Measurements from ENCODE around the gene CYP11A1.

DNA sequence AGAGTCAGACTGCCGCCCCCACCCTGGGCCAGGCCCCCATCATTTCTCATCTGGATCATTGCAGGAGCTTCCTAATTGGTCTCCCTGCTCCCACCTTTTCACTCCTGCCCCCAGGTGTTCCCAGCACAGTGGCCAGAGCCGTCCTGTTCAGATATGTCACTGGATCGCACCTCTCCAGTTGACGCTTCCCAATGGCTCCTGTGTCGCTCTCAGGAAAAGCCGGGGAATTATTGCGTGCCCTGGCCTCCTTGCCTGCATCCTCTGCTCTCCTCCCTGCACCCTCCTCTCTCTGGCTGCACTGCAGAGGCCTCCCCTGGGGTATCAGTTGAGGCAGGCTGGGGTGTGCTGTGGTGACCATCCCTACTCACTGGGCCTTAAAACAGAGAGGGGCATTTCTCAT is 25.5 kb upstream of the CYP11A1 start:
- TF ChIP-seq SUPT20H (IDR thresholded peaks at IDR 0.05; ENCODE audit: borderline replicate concordance, control insufficient read depth, low read depth, low read length) (no peak), SPI1 (IDR thresholded peaks at IDR 0.05; ENCODE audit: borderline replicate concordance, insufficient read depth, low read depth, low read length) (no peak), CBX3 (IDR thresholded peaks at IDR 0.05; ENCODE audit: borderline replicate concordance, low read depth) (no peak), PAX8 (IDR thresholded peaks at IDR 0.05) (no peak), ZNF274 (IDR thresholded peaks at IDR 0.05; ENCODE audit: insufficient read depth, insufficient read length) (no peak)
- TF ChIP-seq, protein P1, sequence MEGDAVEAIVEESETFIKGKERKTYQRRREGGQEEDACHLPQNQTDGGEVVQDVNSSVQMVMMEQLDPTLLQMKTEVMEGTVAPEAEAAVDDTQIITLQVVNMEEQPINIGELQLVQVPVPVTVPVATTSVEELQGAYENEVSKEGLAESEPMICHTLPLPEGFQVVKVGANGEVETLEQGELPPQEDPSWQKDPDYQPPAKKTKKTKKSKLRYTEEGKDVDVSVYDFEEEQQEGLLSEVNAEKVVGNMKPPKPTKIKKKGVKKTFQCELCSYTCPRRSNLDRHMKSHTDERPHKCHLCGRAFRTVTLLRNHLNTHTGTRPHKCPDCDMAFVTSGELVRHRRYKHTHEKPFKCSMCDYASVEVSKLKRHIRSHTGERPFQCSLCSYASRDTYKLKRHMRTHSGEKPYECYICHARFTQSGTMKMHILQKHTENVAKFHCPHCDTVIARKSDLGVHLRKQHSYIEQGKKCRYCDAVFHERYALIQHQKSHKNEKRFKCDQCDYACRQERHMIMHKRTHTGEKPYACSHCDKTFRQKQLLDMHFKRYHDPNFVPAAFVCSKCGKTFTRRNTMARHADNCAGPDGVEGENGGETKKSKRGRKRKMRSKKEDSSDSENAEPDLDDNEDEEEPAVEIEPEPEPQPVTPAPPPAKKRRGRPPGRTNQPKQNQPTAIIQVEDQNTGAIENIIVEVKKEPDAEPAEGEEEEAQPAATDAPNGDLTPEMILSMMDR (IDR thresholded peaks at IDR 0.05 in 2 of 3, conservative IDR thresholded peaks at IDR 0.05 in 1 of 3; ENCODE audit: control insufficient read depth in 2 of 3, extremely low read depth in 1 of 3, insufficient read depth in 1 of 3, low read depth in 3 of 3, low read length in 3 of 3), result no peak
